HT-29 (cell line): ENCODE measurements around the gene HTT-AS. TPM values are rescaled to one million over a fixed set of nuclear protein-coding genes. Genes with fewer than 3 reads are reported as not detected.

Experiments used
- DNase-seq: peaks from one replicate; pipeline ENCODE4 v3.0.0-alpha.2; 2015; ENCODE audit warnings: low spot score
- small RNA-seq: library from RNA; depleted of rRNA; stranded (forward); fragments of <200 nt; gene quantifications from one replicate; pipeline ENCODE3, GENCODE V24; 2014
- total RNA-seq: library from RNA; depleted of rRNA; stranded (reverse); fragments of >200 nt; shearing (Covaris generic); gene quantifications from 2 replicates; pipeline ENCODE4 v1.2.3, GENCODE V29; 2014; rRNA removed

HTT-AS gene
- total RNA-seq, 1 experiment from 2014 or later = not detected

DNA sequence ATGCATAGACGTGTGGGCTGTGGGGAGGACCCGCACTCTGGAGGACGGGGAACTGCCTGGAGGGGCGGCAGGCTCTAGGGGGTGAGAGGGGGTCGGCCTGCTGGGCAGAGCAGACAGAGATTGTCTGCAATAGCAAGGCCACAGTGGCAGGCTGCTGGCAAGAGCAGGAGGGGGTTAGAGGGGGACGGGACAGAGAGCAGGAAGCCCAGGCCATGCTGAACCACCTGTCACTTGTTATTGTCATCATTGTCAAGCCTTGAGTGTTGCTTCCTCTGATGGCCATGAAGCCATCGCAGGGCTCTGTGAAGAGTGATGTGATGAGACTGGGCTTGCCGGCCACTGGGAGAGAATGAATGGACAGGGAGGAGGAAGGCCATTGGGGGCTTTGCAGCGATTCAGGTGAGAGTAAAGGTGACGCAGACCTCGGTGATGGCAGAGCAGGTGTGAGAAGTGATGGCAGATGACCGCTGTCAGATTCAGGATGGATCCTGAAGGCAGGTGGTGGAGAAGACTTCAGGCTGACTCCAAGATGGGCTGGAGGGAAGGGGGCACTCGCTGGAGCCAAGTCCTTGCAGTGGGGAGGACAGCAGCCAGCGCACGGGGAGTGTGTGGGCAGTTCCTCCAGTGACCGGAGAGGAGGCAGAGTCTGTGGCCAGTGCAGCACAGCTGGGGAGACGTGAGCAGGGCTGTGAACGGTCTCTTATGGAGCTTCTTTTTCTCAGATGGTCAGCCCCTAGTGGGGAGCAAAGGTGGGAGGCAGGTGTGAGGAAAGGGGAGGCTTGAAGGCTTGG is 43.6 kb downstream of the HTT-AS start:
- DNase-seq = no peak

DNA sequence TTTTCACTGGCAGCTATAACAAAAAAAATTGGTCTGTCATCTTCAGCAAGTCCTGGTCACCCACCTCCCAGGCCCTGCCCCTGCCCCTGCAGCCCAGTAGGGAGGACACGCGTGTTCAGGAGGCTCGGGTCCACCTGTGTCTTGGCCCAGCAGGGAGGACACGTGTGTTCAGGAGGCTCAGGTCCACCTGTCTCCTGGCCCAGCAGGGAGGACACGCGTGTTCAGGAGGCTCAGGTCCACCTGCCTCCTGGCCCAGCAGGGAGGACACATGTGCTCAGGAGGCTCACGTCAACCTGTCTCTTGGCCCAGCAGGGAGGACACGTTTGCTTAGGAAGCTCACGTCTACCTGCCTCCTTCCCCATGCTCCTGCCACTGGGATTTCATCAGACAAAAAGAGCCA is 44.9 kb downstream of the HTT-AS start:
- no peak for DNase-seq

DNA sequence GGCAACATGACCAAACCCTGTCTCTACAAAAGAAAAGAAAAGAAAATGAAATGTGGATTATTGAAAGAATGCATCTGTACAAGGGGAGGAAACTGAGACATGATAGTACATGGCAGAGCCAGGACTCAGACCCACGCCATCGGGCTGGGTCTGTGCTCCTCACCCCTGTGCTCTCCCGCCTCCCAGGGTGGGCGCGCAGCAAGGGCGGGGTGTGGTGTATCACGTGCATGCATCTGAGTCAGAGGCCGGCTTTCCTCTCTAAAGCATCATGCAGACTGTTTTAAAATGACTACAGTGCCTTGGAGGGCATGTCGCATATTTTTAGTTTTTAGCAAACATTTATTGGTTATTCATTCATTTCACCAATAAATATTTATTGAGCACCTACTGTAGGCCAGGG is 47.8 kb downstream of the HTT-AS start:
- no peak for DNase-seq

DNA sequence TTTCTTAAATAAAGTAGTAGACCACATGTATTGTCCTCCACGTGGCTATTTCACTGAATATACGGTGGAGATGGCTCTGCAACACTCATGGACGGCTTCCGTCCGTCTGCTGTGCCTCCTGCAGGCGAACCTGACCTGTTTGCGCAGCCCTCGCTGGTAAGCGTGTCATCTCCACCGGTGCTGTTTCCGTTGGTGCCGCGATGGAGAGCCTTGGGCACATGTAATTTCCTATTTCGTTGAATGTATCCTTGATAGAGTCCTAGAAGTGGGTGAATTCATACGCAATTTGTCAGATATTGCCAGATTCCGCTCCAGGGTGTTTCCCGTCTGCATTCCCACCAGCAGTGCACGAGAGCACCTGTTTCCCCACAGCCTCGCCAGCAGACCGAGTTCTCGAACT is 48.5 kb downstream of the HTT-AS start:
- DNase-seq = no peak

DNA sequence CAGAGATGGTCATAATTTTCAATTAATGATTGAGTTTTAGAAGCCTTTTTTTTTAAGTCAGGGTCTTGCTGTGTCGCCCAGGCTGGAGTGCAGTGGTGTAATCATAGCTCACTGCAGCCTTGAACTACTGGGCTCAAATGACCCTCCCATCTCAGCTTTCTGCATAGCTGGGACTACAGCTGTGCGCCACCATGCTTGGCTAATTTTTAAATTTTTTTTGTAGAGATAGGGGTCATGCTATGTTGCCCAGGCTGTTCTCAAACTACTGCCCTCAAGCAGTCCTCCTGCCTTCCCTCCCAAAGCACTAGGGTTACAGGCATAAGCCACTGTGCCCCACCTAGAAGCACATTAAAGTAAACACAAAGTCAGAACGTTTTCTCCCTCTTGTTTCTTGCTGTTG is 51.7 kb downstream of the HTT-AS start:
- DNase-seq = no peak

DNA sequence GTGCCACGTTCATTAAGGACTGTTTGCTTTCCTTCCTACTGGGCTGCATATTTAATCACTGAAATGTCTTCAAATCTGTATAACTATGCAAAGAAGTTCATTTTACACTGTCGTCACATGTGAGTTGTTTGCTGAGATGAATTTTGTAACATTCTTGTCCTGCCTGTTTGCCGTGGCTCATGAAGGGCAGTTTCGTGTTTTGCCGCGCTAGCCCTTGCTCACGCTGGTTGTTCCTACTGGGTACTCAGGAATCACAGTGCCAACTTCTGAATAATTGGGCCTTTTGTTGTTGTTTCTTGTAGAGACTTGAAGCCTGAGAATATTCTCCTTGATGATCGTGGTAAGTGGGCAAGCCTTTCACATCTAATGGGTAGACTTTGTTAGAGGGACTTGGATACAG is 52.2 kb downstream of the HTT-AS start:
- no peak for DNase-seq

DNA sequence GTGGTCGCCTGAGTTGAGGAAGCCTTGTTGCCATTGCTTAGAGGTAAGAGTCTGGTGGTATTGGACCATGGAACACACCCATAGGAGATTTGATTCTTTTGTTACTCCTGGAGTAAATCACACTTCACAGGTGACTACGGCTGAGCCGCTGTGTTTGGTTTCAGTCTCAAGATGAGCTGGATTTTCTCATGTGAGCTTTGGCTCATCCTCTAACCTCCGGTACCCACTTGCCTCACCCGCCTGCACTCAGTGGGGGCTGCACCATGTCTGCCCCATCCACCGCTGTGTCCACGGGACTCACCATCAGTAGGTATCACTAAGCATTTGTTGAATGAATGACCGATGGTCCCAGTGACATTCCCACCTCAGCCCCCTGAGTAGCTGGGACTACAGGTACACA is 52.7 kb downstream of the HTT-AS start:
- no peak for DNase-seq

DNA sequence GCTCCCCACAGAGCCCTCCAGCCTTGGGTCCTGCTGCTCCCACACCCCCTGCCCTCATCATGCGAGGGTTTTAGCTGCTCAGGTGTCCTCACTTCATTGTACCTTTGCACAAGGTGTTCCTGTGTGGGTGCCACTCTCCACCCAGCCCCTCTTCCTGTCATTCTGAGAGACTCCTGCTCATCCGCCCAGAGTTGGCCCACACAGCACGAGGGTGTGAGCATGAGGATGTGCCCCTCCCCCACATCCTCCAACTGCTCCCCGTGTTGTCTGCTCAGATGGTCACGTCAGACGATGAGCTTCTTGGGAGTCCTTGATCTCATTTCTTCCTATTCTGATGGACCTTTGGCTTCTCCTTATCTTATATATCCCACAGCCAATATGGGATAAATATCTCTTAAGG is 53.2 kb downstream of the HTT-AS start:
- no peak for DNase-seq

DNA sequence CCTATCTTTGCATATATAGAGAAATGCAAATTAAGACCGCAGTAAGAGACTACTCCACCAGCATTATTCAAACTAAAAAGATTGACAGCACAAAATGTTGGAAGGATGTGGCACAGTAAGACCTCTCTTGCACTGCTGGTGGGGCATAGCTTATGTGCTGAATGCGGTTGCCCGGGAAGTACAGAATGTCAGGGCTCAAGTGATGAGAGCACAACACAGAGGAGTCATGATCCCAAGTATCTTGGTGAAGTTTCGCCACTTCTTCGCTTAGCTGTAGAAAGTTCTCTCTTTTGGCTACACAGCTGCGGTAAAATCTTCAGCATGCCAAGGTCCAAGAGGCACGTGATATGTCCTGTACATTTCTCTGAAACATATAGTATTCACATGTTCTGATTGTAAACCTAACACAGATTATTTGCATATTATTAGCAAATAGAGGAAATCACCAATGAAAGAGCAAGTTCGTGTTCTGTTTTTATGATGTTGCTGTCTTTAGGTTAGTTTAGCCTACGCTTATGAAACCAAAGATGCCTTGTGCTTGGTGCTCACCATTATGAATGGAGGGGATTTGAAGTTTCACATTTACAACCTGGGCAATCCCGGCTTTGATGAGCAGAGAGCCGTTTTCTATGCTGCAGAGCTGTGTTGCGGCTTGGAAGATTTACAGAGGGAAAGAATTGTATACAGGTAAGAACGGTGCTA is 55.0 kb downstream of the HTT-AS start:
- DNase-seq = no peak

DNA sequence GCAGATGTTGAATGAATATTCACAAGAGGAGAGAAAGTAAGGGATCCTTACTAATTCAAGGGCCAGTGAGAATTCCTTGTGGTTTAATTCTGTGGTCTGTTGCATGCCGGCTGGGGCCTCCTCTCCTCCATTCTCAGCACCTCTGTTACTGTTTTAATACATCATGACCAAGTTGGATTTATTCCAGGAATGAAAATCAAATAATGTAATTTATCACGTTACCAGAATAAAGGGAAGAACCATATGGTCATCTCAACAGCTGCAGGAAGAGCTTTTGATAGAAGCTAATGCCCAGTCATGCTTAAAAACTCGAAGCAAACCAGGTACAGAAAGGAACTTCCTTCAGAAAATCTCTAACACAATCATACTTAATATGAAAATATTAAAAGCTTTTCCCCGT is 56.8 kb downstream of the HTT-AS start:
- no peak for DNase-seq

DNA sequence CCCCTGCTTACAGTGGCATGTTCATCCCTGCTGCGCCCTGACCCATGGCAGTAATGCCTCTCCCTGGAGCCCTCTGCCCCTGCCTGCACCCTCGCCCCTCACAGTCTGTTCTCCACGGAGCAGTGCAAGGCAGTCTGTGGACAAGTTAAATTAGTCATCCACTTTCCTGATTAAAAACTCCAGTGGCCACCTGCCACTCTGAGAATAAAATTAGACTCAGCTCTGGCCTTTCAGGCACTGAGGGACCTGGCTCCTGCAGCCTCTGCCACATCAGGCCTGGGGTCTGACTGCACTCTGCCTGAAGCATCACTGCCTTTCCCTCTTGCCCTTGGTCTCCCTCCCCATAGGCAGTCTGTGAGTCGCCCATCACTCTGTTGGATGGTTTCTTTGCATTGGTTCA is 57.4 kb downstream of the HTT-AS start:
- no peak for DNase-seq

DNA sequence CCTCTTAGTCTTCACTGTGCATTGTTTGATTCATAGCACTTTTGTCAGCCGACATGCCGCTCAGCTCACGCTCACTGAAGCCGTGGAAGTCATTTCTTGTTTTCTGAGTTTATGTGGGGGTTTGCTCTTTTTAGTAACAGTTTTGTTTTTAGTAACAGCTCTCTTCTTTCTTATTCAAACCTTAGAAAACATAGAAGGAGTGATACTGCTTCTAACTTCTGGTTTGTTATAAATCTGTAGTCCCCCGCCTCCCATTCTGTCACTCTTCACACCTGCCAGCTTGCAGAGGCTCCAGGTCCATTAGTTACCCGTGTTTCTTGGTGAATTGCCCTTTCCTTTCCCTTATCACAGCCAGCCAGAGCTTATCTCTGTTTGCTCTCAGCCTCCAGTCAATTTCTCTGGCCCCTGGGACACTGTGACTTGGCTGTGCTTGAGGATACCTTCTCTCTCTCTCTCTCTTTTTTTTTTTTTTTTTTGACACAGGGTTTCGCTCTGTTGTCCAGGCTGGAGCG is 60.4 kb downstream of the HTT-AS start:
- no peak for DNase-seq

Small RNA genes within 50 kb of the gene (small RNA-seq; reads per million reads assigned to genes)
- gene RF02134 (not detected), gene RF02135 (not detected), gene RNU6-204P (not detected)

Other genes starting within 250 kb of the HTT-AS start
- gene ADD1, start 230.7 kb downstream of the HTT-AS start, total RNA-seq = 125 and 167 TPM in 2 replicates
- gene NOP14, start 111.1 kb downstream of the HTT-AS start, total RNA-seq = 26.2 and 29.2 TPM in 2 replicates
- 2.3 and 3.7 TPM in 2 replicates for gene GRK4, start 111.0 kb downstream of the HTT-AS start, total RNA-seq
- 16.8 and 33.4 TPM in 2 replicates for gene HTT, start 143 bp upstream of the HTT-AS start, total RNA-seq
- gene MSANTD1, start 174.6 kb upstream of the HTT-AS start, total RNA-seq = 0.41 and 0.44 TPM in 2 replicates
- 7.1 and 7.6 TPM in 2 replicates for gene RGS12, start 218.5 kb upstream of the HTT-AS start, total RNA-seq